T-helper 1 cell treated with Interleukin-12 subunit alpha and Interleukin-12 subunit beta and Interleukin-4 antibody, amounts not matched to agents 30 μg/mL and 1 μg/mL, for 36 hours (primary cell): ENCODE results near the gene CNNM2.
"Not testable (repeated sequence)": the region's sequence is repeated elsewhere in the genome, so short reads cannot be mapped to it uniquely, and the experiment has no call there.

Experiments
- H3K27ac Mint-ChIP-seq: one replicate; pipeline ENCODE4 v1.8.0; 2021; ENCODE audit warnings: mild to moderate bottlenecking, mixed read lengths
- H3K27me3 Mint-ChIP-seq: one replicate; pipeline ENCODE4 v1.8.0; 2021; ENCODE audit warnings: low read depth, mixed read lengths
- H3K36me3 Mint-ChIP-seq: one replicate; pipeline ENCODE4 v1.8.0; 2021; ENCODE audit warnings: low read depth, mixed read lengths
- H3K4me1 Mint-ChIP-seq: one replicate; pipeline ENCODE4 v1.8.0; 2021; ENCODE audit warnings: low read depth, mixed read lengths
- H3K4me3 Mint-ChIP-seq: one replicate; pipeline ENCODE4 v1.8.0; 2021; ENCODE audit warnings: mild to moderate bottlenecking, moderate library complexity, mixed read lengths
- H3K9me3 Mint-ChIP-seq: one replicate; pipeline ENCODE4 v1.8.0; 2021; ENCODE audit warnings: mixed read lengths

The CNNM2 gene

DNA sequence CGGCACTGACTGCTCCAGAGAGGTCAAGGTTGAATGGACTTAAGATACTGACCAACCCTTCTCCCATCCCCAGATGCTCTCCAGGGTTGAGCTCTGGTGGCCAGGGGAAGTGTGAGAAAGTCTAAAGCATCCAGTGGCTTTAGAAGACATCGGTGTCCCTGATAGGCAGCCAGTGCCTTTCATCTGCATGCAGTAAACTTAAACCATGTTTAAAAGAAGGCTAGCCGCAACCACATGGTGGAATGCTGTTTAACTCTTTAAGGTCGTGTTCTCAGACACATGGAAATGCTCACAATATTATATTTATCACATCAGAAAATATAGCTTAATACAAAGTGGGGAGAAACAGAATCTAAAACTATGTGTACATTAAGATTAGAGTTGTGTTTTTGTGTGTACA lies 137.0 kb downstream of the CNNM2 start:
- Mint-ChIP-seq H3K4me3 (no peak overlapping the region), H3K9me3 (no peaks in the 10 kb centered on the region), H3K27me3 (no peaks in the 10 kb centered on the region), H3K4me1 (peaks cover 16% of the 10 kb centered on the region), H3K27ac (no peak overlapping the region), H3K36me3 (no peaks in the 10 kb centered on the region)

GRCh38 chr10:103058034-103058433 lies 139.9 kb downstream of the CNNM2 start:
- H3K4me3 Mint-ChIP-seq = no peak overlapping the region
- H3K36me3 Mint-ChIP-seq = no peaks in the 10 kb centered on the region
- H3K27ac Mint-ChIP-seq = no peak overlapping the region
- no peaks in the 10 kb centered on the region for H3K27me3 Mint-ChIP-seq
- peaks cover 16% of the 10 kb centered on the region for H3K4me1 Mint-ChIP-seq
- H3K9me3 Mint-ChIP-seq = no peaks in the 10 kb centered on the region

DNA sequence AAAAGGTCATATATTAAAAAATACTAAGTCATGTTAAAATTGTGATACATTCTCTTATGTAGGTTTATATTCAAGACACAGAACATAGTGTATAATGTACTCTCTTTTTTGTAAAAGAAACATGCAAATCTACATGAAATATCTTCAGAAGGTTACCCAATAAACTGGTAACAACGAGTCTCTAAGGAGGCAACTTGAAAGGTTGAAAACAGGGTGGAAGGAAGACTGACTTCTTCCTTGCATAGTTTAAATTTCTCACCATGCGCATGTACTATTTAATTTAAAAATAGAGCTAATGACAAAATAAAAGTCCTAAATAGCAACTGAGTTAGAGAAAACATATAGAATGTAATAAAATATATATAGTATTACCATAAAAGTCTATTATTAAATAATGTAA lies 142.5 kb downstream of the CNNM2 start:
- H3K27me3 Mint-ChIP-seq = no peaks in the 10 kb centered on the region
- no peaks in the 10 kb centered on the region for H3K36me3 Mint-ChIP-seq
- no peak overlapping the region for H3K27ac Mint-ChIP-seq
- H3K4me1 Mint-ChIP-seq = peaks cover 2% of the 10 kb centered on the region
- no peak overlapping the region for H3K4me3 Mint-ChIP-seq
- no peaks in the 10 kb centered on the region for H3K9me3 Mint-ChIP-seq

DNA sequence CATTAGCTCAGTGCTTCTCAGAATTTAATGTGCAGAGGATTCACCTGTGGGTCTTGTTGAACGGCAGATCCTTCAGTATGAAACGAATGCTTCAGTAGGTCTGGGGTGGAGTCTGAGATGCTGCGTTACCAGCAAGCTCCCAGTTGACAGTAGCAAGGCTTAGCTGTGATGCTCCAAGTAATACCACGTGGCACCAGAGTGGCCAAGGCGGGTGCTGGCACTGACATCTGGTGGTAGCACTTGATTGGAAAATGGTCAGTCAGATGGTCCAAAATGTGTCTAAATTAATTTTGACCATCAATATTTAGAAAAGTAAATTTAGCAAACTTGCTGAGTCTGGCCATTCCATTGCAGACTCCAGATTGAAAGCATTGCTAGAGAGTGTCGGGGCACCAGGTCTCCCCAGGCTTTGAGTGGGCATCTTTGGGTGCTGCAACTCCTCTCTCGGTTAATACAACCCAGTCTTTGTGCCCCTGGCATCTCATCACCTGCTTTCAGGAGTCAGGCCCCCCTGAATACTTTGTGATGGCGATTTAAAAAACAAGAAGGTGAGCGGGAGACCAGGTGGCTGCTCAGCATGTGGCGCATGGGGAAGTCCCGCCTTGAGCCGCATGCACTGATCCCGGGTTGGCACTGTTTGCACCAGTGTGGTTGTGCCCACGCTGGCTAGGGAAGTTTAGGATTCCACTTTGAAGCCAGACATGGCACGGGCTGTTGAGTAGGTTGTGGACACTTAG lies 144.9 kb downstream of the CNNM2 start:
- no peak overlapping the region for H3K4me3 Mint-ChIP-seq
- no peaks in the 10 kb centered on the region for H3K36me3 Mint-ChIP-seq
- no peak overlapping the region for H3K27ac Mint-ChIP-seq
- no peaks in the 10 kb centered on the region for H3K9me3 Mint-ChIP-seq
- H3K27me3 Mint-ChIP-seq = no peaks in the 10 kb centered on the region
- no peaks in the 10 kb centered on the region for H3K4me1 Mint-ChIP-seq

DNA sequence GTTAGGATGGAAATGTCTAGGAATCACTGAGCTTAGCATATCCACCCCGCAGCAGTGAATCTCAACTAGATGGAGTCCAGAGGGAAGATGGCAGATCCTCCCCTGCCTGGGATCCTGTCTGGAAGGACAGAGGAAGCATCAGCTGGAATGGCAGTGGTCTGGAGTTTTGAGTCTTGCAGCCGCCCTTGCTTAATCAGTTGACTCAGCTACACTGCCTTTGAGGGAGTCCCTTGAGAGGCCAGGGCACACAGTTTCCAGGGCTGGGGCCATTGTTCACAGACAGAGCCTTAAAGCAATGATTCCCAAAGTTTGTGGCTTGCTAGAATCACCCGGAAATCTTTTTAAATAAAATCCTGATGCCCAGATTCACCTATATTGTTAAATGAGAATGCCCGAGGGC lies 146.9 kb downstream of the CNNM2 start:
- no peaks in the 10 kb centered on the region for H3K27me3 Mint-ChIP-seq
- peaks cover 1% of the 10 kb centered on the region for H3K36me3 Mint-ChIP-seq
- no peak overlapping the region for H3K27ac Mint-ChIP-seq
- peaks cover 10% of the 10 kb centered on the region for H3K4me1 Mint-ChIP-seq
- no peak overlapping the region for H3K4me3 Mint-ChIP-seq
- H3K9me3 Mint-ChIP-seq = no peaks in the 10 kb centered on the region

DNA sequence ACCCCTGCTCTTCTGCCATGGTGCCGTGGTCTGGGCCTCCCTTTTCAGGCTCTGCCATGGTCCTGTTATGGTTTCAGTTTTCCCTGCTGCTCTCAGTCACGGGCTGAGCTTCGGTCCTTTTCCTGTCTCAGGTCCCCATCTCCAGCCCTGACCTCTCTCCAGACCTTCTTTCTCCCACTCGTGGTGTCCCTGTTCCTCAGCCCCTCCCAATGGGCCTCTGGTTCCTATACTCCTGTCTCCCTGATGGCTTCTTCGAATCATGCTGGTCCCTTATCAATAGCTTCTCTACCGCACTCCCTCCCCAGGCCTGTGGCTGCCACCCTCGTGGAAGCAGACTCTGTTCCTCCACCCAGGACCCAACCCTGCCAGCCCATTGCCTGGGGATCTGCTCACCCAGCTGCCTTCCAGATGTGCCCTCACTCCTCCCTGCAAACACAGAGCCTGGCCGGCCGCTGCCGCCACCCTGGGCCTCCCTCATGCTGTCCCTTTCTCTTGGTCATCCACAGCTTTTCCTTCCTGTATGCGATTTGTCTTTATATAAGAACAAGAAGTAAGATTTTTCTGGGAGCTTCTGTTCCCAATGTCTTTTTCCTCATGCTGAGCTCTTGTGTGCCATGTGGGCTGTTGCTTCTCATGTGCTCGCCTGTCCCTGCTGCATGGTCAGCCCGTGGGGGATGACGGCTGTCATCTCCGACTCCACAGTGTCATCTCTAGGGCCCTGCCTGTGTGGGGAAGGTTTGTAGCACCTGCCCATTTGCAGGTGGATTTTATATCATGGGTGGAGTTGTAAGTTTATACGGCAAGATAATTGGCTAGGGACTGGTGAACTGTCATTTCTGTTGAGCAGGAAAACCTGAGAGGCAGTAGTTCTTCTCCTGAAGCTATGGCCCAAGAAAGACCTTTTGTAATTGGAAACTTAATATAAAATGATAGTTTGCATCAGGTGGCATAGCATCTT lies 148.3 kb downstream of the CNNM2 start:
- Mint-ChIP-seq H3K27ac (no peak overlapping the region), H3K36me3 (peaks cover 1% of the 10 kb centered on the region), H3K4me3 (no peak overlapping the region), H3K9me3 (no peaks in the 10 kb centered on the region), H3K4me1 (peaks cover 22% of the 10 kb centered on the region), H3K27me3 (no peaks in the 10 kb centered on the region)

- not testable (repeated sequence) for H3K4me3 Mint-ChIP-seq, H3K36me3 Mint-ChIP-seq, H3K27ac Mint-ChIP-seq, H3K27me3 Mint-ChIP-seq, H3K9me3 Mint-ChIP-seq
- peaks cover 26% of the 10 kb centered on the region for H3K4me1 Mint-ChIP-seq
These were observed 149.0 kb downstream of the CNNM2 start for GRCh38 chr10:103067099-103067477.

DNA sequence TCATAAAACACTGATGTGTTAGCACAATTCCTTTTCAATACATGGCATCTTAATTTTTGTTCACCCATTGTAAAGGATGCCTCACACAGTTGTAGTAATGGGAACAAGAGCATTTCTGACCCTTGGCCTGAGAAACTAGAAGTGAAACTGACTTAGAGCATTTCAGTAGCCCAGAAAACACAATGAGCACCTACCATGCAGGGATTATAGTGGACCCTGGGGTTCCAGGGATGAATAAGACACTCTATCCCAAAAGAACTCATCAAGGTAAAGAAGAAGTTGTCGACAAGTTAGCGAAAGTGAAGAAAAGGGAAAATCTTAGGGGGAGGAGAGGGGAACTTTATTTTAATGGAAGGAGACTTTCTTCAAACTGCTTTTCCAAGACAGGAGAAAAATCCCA lies 149.4 kb downstream of the CNNM2 start:
- peaks cover 26% of the 10 kb centered on the region for H3K4me1 Mint-ChIP-seq
- H3K27ac Mint-ChIP-seq = no peak overlapping the region
- H3K4me3 Mint-ChIP-seq = no peak overlapping the region
- H3K36me3 Mint-ChIP-seq = peaks cover 1% of the 10 kb centered on the region
- H3K27me3 Mint-ChIP-seq = no peaks in the 10 kb centered on the region
- no peaks in the 10 kb centered on the region for H3K9me3 Mint-ChIP-seq

DNA sequence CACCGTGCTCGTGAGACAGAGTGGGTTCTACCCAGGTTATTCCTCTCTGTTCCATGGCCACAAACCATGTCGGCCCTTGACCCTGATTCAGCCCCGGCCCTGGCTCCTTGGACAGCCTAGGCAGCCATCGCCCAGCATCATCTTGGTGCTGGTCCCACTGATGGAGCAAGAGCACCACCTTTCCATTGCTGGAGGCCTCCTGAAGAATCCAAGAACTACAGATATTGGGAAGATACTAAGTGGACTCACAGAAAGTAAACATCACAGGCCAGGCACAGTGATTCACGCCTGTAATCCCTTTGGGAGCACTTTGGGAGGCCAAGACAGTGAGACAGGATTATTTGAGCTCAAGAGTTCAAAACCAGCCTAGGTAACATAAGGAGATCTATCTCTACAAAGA lies 149.9 kb downstream of the CNNM2 start:
- Mint-ChIP-seq H3K4me1 (peaks cover 26% of the 10 kb centered on the region), H3K9me3 (no peaks in the 10 kb centered on the region), H3K27me3 (no peaks in the 10 kb centered on the region), H3K36me3 (peaks cover 1% of the 10 kb centered on the region), H3K27ac (no peak overlapping the region), H3K4me3 (no peak overlapping the region)

- Mint-ChIP-seq H3K4me1 (peaks cover 26% of the 10 kb centered on the region), H3K27ac (peak overlapping the region; percentile 68), H3K9me3 (no peaks in the 10 kb centered on the region), H3K27me3 (no peaks in the 10 kb centered on the region), H3K36me3 (peaks cover 1% of the 10 kb centered on the region), H3K4me3 (peak overlapping the region; percentile 51)
These were observed 151.6 kb downstream of the CNNM2 start for GRCh38 chr10:103069453-103070331.

GRCh38 chr10:103072276-103072675 lies 154.2 kb downstream of the CNNM2 start:
- H3K9me3 Mint-ChIP-seq = no peaks in the 10 kb centered on the region
- no peak overlapping the region for H3K4me3 Mint-ChIP-seq
- H3K36me3 Mint-ChIP-seq = peaks cover 4% of the 10 kb centered on the region

GRCh38 chr10:103072891-103073290 lies 154.8 kb downstream of the CNNM2 start:
- Mint-ChIP-seq H3K4me1 (peaks cover 26% of the 10 kb centered on the region), H3K36me3 (peaks cover 4% of the 10 kb centered on the region), H3K9me3 (no peaks in the 10 kb centered on the region), H3K27me3 (no peaks in the 10 kb centered on the region), H3K27ac (no peak overlapping the region), H3K4me3 (no peak overlapping the region)

More at GRCh38 chr10:103072276-103072675, 154.2 kb downstream of the CNNM2 start:
- Mint-ChIP-seq H3K4me1 (peaks cover 26% of the 10 kb centered on the region), H3K27ac (no peak overlapping the region), H3K27me3 (no peaks in the 10 kb centered on the region)

DNA sequence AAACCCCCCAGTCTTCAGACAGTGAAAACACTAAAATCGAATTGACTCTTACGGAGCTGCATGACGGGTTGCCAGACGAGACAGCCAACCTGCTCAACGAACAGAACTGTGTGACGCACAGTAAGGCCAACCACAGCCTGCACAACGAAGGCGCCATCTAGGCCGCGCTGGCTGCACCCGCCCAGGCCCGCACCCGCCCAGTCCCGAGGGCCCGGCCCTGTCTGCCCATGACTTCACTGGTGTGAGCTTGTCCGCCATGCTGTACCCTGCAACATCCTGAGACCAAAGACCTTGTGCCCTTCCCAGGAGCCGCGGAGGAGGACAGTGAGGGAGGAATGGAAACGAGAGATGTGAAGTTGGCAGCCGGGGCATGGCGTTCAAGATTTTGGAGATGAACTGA lies 158.9 kb downstream of the CNNM2 start:
- H3K27me3 Mint-ChIP-seq = no peaks in the 10 kb centered on the region

More for the DNA sequence above, 158.9 kb downstream of the CNNM2 start:
- Mint-ChIP-seq H3K4me3 (no peak overlapping the region), H3K27ac (no peak overlapping the region), H3K9me3 (no peaks in the 10 kb centered on the region), H3K4me1 (no peaks in the 10 kb centered on the region), H3K36me3 (peaks cover 3% of the 10 kb centered on the region)
